Esophagus (tissue), 2 donors: ENCODE measurements around the gene FOXL2. TPM values are rescaled to one million over a fixed set of nuclear protein-coding genes. Genes with fewer than 3 reads are reported as not detected.

ENCODE experiments used
- H3K27ac ChIP-seq, 2 donors: one replicate each; pipeline ENCODE4 v1.5.1; 2013; ENCODE audit warnings: low read depth in 2 of 2, mild to moderate bottlenecking in 2 of 2, inconsistent platforms in 1 of 2, low read length in 1 of 2, moderate library complexity in 1 of 2
- H3K27me3 ChIP-seq, 2 donors: one replicate each; pipeline ENCODE4 v1.6.1; 2013; ENCODE audit warnings: low read length in 2 of 2, control low read depth in 1 of 2, mild to moderate bottlenecking in 1 of 2; ENCODE audit not compliant: insufficient read depth in 2 of 2, control insufficient read depth in 1 of 2
- H3K36me3 ChIP-seq, 2 donors: one replicate each; pipeline ENCODE4 v1.6.1; 2013; ENCODE audit warnings: low read length in 1 of 2; ENCODE audit not compliant: control insufficient read depth in 2 of 2, insufficient read depth in 2 of 2
- H3K4me1 ChIP-seq, 2 donors: one replicate each; pipeline ENCODE4 v1.6.1; 2013; ENCODE audit warnings: low read length in 1 of 2; ENCODE audit not compliant: control insufficient read depth in 2 of 2, insufficient read depth in 2 of 2
- H3K4me3 ChIP-seq, 2 donors: one replicate each; pipeline ENCODE4 v1.5.1; 2013; ENCODE audit warnings: low read length in 2 of 2, mild to moderate bottlenecking in 2 of 2, low read depth in 1 of 2, moderate library complexity in 1 of 2
- H3K9me3 ChIP-seq, 2 donors: one replicate each; pipeline ENCODE4 v1.6.1; 2013; ENCODE audit warnings: mild to moderate bottlenecking in 2 of 2, low read depth in 1 of 2, low read length in 1 of 2, moderate library complexity in 1 of 2; ENCODE audit not compliant: control insufficient read depth in 2 of 2, insufficient read depth in 1 of 2
- WGBS, 2 donors: extraction: QIAGEN DNeasy Blood & Tissue Kit; methylation state at CpG; one replicate each; pipeline ENCODE4 v1.1.7; 2013; 5-methylcytosine and 5-hydroxymethylcytosine counted together
- polyA plus RNA-seq, 2 donors: library from polyadenylated mRNA; stranded (reverse); fragments of 200-250 nt; gene quantifications; one replicate each; pipeline ENCODE4 v1.2.3, GENCODE V29; 2013
- donor health status: healthy with polysubstance abuse.
- donor health status: Bipolar disorder and iron deficiency.

FOXL2 gene
- polyA plus RNA-seq, 2 donors: 0.04 TPM; not detected in 1

DNA sequence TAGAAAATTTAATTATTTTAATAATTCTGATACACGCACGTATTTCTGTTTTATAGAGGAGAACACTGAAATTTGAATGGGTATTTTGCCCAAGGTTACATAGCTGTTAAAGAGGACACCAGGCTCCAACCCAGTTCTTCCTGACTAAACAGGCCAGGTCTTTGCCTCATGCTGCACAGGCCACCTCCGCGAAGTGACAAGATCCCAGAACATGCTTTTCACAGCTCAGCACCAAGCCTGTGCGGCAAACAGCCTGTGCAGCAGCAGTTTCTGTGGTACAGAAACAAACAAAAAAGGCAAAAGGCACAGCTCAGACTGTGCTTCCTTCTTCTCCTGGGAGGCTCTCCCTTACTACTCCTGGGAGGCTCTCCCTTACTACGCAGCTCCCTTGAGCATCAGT is 6.5 kb downstream of the FOXL2 start:
- Histone ChIP-seq H3K4me3 (no peak overlapping the region), H3K27me3 (peaks cover 24 to 65% of the 10 kb centered on the region in 2 donors), H3K27ac (no peak overlapping the region), H3K4me1 (peaks cover 19 to 24% of the 10 kb centered on the region in 2 donors), H3K9me3 (peaks cover 0 to 3% of the 10 kb centered on the region in 2 donors), H3K36me3 (no peaks in the 10 kb centered on the region)
- 77 to 79% methylated on average over 6 of the region's 6 CpGs for WGBS, 2 donors

GRCh38 chr3:138939561-138940241 is 7.2 kb downstream of the FOXL2 start:
- peaks cover 24 to 58% of the 10 kb centered on the region in 2 donors for H3K27me3 ChIP-seq
- WGBS, 2 donors: 10 to 12% methylated on average over 51 to 52 of the region's 52 CpGs
- H3K9me3 ChIP-seq: peaks cover 0 to 3% of the 10 kb centered on the region in 2 donors
- peaks cover 12 to 16% of the 10 kb centered on the region in 2 donors for H3K4me1 ChIP-seq
- no peak overlapping the region for H3K4me3 ChIP-seq
- no peak overlapping the region for H3K27ac ChIP-seq
- H3K36me3 ChIP-seq: no peaks in the 10 kb centered on the region

GRCh38 chr3:138938877-138939560 is 7.9 kb downstream of the FOXL2 start:
- H3K27me3 ChIP-seq: peaks cover 24 to 52% of the 10 kb centered on the region in 2 donors
- no peak overlapping the region for H3K4me3 ChIP-seq
- WGBS, 2 donors: 8 to 10% methylated on average over 31 to 32 of the region's 32 CpGs
- H3K9me3 ChIP-seq: peaks cover 0 to 3% of the 10 kb centered on the region in 2 donors
- H3K27ac ChIP-seq: no peak overlapping the region
- H3K4me1 ChIP-seq: peaks cover 12 to 16% of the 10 kb centered on the region in 2 donors
- H3K36me3 ChIP-seq: no peaks in the 10 kb centered on the region

- Histone ChIP-seq H3K27me3 (peaks cover 24 to 50% of the 10 kb centered on the region in 2 donors), H3K4me3 (no peak overlapping the region)
- WGBS, 2 donors: 5 to 6% methylated on average over 48 of the region's 48 CpGs
Measured at GRCh38 chr3:138938056-138938876, 8.7 kb downstream of the FOXL2 start.

DNA sequence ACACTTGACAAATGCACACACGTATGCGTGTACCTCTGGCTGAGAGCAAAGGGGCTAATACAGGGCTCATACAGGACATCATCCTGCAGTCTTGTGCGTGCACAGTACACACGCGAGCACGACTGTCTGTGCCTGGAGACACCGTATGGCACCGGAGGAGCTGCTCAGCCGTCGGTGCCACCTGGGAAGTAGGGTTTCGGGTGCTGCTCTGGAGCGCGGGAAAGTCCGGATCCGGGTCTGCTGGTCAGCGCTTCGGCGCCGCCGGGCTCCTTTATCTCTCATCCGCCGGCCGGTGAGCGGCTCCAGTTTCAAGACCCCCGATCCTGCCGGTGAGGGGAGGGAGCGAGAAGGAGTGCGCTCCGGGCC is 9.3 kb downstream of the FOXL2 start:
- peaks cover 23 to 45% of the 10 kb centered on the region in 2 donors for H3K27me3 ChIP-seq
- no peak overlapping the region for H3K27ac ChIP-seq
- H3K4me3 ChIP-seq: no peak overlapping the region
- H3K36me3 ChIP-seq: no peaks in the 10 kb centered on the region
- H3K4me1 ChIP-seq: peaks cover 12 to 16% of the 10 kb centered on the region in 2 donors
- WGBS, 2 donors: 5 to 6% methylated on average over 29 of the region's 29 CpGs
- H3K9me3 ChIP-seq: peaks cover 0 to 3% of the 10 kb centered on the region in 2 donors

More at GRCh38 chr3:138938056-138938876, 8.7 kb downstream of the FOXL2 start:
- Histone ChIP-seq H3K4me1 (peaks cover 12 to 16% of the 10 kb centered on the region in 2 donors), H3K27ac (no peak overlapping the region), H3K9me3 (peaks cover 0 to 3% of the 10 kb centered on the region in 2 donors), H3K36me3 (no peaks in the 10 kb centered on the region)

- H3K4me1 ChIP-seq: peaks cover 12 to 16% of the 10 kb centered on the region in 2 donors
- no peak overlapping the region for H3K4me3 ChIP-seq
- peaks cover 16 to 44% of the 10 kb centered on the region in 2 donors for H3K27me3 ChIP-seq
- peaks cover 0 to 3% of the 10 kb centered on the region in 2 donors for H3K9me3 ChIP-seq
- 12 to 13% methylated on average over 45 of the region's 45 CpGs for WGBS, 2 donors
- H3K36me3 ChIP-seq: no peaks in the 10 kb centered on the region
- H3K27ac ChIP-seq: no peak overlapping the region
Measured at GRCh38 chr3:138936741-138937689, 9.9 kb downstream of the FOXL2 start.

DNA sequence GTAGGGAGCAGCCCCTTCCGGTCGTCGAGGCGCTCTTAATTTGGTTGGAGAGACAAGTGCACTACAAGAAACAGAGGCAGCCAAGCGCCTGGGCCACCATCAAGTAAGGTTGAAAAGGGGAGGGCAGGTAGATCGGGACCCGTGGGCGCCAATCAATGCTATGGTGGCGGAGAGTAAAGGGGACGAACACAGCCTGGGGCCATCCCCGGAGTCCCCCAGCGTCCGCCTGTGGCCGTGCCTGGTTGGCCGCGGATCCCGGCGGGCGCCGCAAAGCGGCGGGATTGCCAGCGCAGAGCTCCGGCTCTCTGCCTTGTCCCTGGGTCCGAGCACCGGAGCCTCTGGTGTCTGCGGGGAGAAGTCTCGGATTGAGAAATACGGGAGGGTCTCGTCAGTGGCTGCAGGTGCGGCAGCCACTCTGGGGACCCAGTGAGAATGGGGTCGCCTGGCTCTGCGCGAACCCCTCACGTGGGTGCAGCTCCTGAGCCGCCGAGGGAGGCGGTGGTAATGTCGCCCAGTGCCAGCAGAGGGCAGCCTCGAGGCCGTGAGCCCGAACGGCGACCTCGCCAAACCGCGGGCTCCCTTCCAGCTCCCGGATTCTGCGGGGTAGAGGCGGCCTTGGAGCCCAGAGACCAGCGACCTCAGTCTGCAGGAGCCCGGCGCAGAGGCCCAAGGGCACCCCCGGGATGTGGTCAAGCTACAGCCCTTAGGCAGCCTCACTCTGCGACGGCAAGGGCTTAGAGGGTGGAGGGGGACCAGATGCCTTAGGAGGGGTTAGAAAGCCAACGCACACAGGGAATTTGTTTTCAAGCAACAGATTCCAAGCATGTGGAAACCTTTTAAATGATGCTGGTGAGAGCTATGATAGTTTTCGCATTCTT is 10.8 kb downstream of the FOXL2 start:
- peaks cover 10 to 40% of the 10 kb centered on the region in 2 donors for H3K27me3 ChIP-seq
- H3K4me1 ChIP-seq: peaks cover 12 to 16% of the 10 kb centered on the region in 2 donors
- no peaks in the 10 kb centered on the region for H3K36me3 ChIP-seq
- H3K27ac ChIP-seq: no peak overlapping the region
- peak overlapping the region in 1 of 2 donors; percentile 24 for H3K4me3 ChIP-seq
- WGBS, 2 donors: 5% methylated on average over 58 of the region's 58 CpGs
- H3K9me3 ChIP-seq: peaks cover 0 to 3% of the 10 kb centered on the region in 2 donors

DNA sequence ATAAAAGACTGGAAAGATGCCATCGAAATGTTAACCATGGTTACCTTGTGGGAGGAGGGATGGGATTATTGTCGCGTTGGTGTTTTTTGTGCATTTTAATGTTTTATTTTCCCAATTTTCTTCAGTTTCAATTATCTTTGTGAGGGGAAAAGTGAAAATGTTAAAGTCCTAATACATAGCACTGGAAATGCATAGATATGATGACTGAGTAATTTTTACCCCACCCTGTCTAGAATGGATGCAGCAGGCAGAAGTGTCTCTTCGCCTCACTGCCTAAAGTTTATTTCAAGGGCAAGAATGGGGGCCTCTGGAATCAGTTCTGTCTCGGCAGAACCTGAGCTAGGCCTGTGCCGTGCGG is 11.5 kb downstream of the FOXL2 start:
- peaks cover 7 to 37% of the 10 kb centered on the region in 2 donors for H3K27me3 ChIP-seq
- no peaks in the 10 kb centered on the region for H3K36me3 ChIP-seq
- peaks cover 12 to 16% of the 10 kb centered on the region in 2 donors for H3K4me1 ChIP-seq
- WGBS, 2 donors: 75 to 79% methylated on average over 7 of the region's 7 CpGs
- H3K9me3 ChIP-seq: peaks cover 0 to 3% of the 10 kb centered on the region in 2 donors
- H3K4me3 ChIP-seq: no peak overlapping the region
- no peak overlapping the region for H3K27ac ChIP-seq
